Keratinocyte (primary cell): Measurements from ENCODE around the gene WDR6.

Source experiments
- EZH2 ChIP-seq: IDR thresholded peaks from one replicate; pipeline ENCODE4 v1.6.1; 2012; ENCODE audit warnings: inconsistent platforms, mild to moderate bottlenecking, low read length, moderate library complexity
- TF ChIP-seq, protein P1 (sequence below), 3 experiments: IDR thresholded peaks in 1 of 3; conservative IDR thresholded peaks in 1 of 3; optimal IDR thresholded peaks in 1 of 3; 2 replicates in 2 of 3; 3 replicates in 1 of 3; pipeline versions ENCODE3 to v1.5.1; 2011; ENCODE audit warnings: low read length in 3 of 3, mild to moderate bottlenecking in 3 of 3, moderate library complexity in 2 of 3, control low read depth in 1 of 3, inconsistent platforms in 1 of 3; ENCODE audit not compliant: insufficient read depth in 2 of 3; ENCODE audit errors: extremely low read depth in 1 of 3

DNA sequence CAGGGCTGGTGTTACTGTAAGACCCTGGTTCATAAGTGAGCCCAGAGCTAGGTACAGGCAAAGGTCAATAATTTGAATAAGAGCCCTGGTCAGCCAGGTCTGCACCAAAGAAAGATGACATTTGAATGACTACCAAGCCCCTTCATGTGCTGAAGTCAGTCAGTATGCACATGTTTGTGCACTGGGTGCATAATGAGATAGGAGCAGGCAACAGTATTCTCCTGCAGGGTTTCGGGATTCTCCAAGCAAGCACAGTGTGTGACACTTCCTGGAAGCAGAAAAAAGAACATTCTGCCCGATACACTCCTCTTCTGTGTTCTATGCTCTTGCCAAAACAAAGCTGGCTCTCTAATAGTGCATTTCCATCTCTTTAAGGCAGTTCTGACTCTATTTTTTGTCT is 27.5 kb downstream of the WDR6 start:
- TF ChIP-seq, protein P1, sequence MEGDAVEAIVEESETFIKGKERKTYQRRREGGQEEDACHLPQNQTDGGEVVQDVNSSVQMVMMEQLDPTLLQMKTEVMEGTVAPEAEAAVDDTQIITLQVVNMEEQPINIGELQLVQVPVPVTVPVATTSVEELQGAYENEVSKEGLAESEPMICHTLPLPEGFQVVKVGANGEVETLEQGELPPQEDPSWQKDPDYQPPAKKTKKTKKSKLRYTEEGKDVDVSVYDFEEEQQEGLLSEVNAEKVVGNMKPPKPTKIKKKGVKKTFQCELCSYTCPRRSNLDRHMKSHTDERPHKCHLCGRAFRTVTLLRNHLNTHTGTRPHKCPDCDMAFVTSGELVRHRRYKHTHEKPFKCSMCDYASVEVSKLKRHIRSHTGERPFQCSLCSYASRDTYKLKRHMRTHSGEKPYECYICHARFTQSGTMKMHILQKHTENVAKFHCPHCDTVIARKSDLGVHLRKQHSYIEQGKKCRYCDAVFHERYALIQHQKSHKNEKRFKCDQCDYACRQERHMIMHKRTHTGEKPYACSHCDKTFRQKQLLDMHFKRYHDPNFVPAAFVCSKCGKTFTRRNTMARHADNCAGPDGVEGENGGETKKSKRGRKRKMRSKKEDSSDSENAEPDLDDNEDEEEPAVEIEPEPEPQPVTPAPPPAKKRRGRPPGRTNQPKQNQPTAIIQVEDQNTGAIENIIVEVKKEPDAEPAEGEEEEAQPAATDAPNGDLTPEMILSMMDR (optimal IDR thresholded peaks at IDR 0.05 in 1 of 3, IDR thresholded peaks at IDR 0.05 in 1 of 3, conservative IDR thresholded peaks at IDR 0.05 in 1 of 3; ENCODE audit: extremely low read depth in 1 of 3, insufficient read depth in 2 of 3, low read length in 3 of 3), result no peak
- no peak for TF ChIP-seq EZH2
